Measurements from ENCODE around the gene SLC32A1. TPM values are rescaled to one million over a fixed set of nuclear protein-coding genes. Genes with fewer than 3 reads are reported as not detected.

Gene SLC32A1
- total and polyA plus RNA-seq, 2 donors (not counting 3 experiments of a cell fraction or from before 2014, with no cell fraction given): 0.04 TPM; not detected in 1

DNA sequence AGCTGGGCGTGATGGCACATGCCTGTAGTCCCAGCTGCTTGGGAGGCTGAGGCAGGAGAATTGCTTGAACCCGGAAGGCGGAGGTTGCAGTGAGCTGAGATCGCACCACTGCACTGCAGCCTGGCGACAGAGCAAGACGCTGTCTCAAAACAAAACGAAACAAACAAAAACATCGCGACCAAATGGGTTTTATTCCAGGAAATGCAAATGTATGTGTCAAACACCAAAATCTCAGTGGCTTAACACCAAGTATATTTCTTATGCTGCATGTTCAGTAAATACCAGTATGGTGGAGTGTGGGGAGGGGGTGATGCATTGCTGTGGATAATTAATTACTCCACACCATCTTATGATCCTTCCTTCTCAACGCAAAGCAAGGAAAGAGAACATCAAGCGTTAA, 52.1 kb downstream of the SLC32A1 start:
- Histone ChIP-seq H3K4me1 (ENCODE audit: control insufficient read depth, extremely low read depth, insufficient read depth, low read length) (no peaks in the 10 kb centered on the region), H2AFZ (ENCODE audit: low read depth, low read length) (no peak overlapping the region), H3K36me3 (ENCODE audit: control insufficient read depth in 2 of 2, extremely low read depth in 1 of 2, insufficient read depth in 2 of 2, low read length in 2 of 2) (peaks cover 3 to 8% of the 10 kb centered on the region in 2 experiments), H3K27me3 (ENCODE audit: control insufficient read depth in 2 of 2, insufficient read depth in 2 of 2, low read length in 2 of 2) (no peaks in the 10 kb centered on the region), H3K9ac (replicated peaks; ENCODE audit: extremely low read depth, insufficient read depth, low read length) (no peak overlapping the region), H3K27ac (ENCODE audit: insufficient read depth, low read depth, low read length) (no peak overlapping the region), H3K4me2 (ENCODE audit: insufficient read depth, low read length) (no peak overlapping the region), H3K9me3 (replicated peaks; ENCODE audit: control insufficient read depth, insufficient read depth, low read length) (no peaks in the 10 kb centered on the region), H3K79me2 (ENCODE audit: control insufficient read depth, insufficient read depth, low read length) (no peaks in the 10 kb centered on the region), H3K4me3 (replicated peaks in 1 of 3; ENCODE audit: insufficient read depth in 1 of 3, low read depth in 1 of 3, low read length in 3 of 3) (no peak overlapping the region), H4K20me1 (replicated peaks; ENCODE audit: control insufficient read depth, extremely low read depth, insufficient read depth, low read length) (no peaks in the 10 kb centered on the region), H3K9me1 (replicated peaks; ENCODE audit: control insufficient read depth, extremely low read depth, insufficient read depth, low read length) (no peaks in the 10 kb centered on the region)
- TF ChIP-seq, protein P1, sequence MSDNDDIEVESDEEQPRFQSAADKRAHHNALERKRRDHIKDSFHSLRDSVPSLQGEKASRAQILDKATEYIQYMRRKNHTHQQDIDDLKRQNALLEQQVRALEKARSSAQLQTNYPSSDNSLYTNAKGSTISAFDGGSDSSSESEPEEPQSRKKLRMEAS (IDR thresholded peaks at IDR 0.05; ENCODE audit: insufficient read depth, insufficient read length): no peak
- no peak for TF ChIP-seq JUN (IDR thresholded peaks at IDR 0.05; ENCODE audit: borderline replicate concordance, insufficient read depth, insufficient read length, low read depth)
- TF ChIP-seq FOS (IDR thresholded peaks at IDR 0.05; ENCODE audit: borderline replicate concordance, insufficient read depth, low read length): no peak
- no peak for TF ChIP-seq POLR2AphosphoS5 (IDR thresholded peaks at IDR 0.05; ENCODE audit: insufficient read depth, low read depth, low read length)
- no peak for TF ChIP-seq MYC (IDR thresholded peaks at IDR 0.05; ENCODE audit: low read depth, low read length)
- TF ChIP-seq EZH2 (IDR thresholded peaks at IDR 0.05; ENCODE audit: borderline replicate concordance, low read depth, low read length, severe bottlenecking): no peak
- no peak for TF ChIP-seq GATA2 (IDR thresholded peaks at IDR 0.05; ENCODE audit: insufficient read depth, insufficient read length, low read depth, low read length)
- TF ChIP-seq, protein P2, sequence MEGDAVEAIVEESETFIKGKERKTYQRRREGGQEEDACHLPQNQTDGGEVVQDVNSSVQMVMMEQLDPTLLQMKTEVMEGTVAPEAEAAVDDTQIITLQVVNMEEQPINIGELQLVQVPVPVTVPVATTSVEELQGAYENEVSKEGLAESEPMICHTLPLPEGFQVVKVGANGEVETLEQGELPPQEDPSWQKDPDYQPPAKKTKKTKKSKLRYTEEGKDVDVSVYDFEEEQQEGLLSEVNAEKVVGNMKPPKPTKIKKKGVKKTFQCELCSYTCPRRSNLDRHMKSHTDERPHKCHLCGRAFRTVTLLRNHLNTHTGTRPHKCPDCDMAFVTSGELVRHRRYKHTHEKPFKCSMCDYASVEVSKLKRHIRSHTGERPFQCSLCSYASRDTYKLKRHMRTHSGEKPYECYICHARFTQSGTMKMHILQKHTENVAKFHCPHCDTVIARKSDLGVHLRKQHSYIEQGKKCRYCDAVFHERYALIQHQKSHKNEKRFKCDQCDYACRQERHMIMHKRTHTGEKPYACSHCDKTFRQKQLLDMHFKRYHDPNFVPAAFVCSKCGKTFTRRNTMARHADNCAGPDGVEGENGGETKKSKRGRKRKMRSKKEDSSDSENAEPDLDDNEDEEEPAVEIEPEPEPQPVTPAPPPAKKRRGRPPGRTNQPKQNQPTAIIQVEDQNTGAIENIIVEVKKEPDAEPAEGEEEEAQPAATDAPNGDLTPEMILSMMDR (IDR thresholded peaks at IDR 0.05; ENCODE audit: extremely low read depth in 1 of 2, insufficient read depth in 1 of 2, low read depth in 1 of 2, low read length in 2 of 2): no peak
- no peak for TF ChIP-seq POLR2A (IDR thresholded peaks at IDR 0.05; ENCODE audit: low read depth, low read length)
- ChIA-PET CTCF (no interaction called here), POLR2A (no interaction called here)
- DNase-seq (ENCODE audit: low read depth, low spot score) (no peak), FAIRE-seq (no peak)
- no TSS peak for BruUV-seq (replicated peaks)
- dilution Hi-C loops (cut with MboI; ENCODE audit: extremely low pct_ligation_motif_present, low sequenced_read_pairs) (no loop called here), intact Hi-C loops (cut with micrococcal nuclease) (no loop called here)

Small RNA genes lying within 50 kb of the gene (small RNA-seq; reads per million reads assigned to genes)
- not detected for gene RF00017 (ENCODE audit: insufficient read depth, insufficient read length, low read depth, low replicate concordance)

Other genes with a start within 250 kb of the SLC32A1 start
- gene ADIG, start 143.3 kb upstream of the SLC32A1 start, total RNA-seq: not detected in 2 replicates
- not detected in 2 replicates for gene ADIG, start 143.3 kb upstream of the SLC32A1 start, polyA plus RNA-seq
- gene ARHGAP40, start 122.7 kb upstream of the SLC32A1 start, total RNA-seq: 0.12 and 0.20 TPM in 2 replicates
- gene ARHGAP40, start 122.7 kb upstream of the SLC32A1 start, polyA plus RNA-seq: 0.10 and 0.18 TPM in 2 replicates
- gene ACTR5, start 24.0 kb downstream of the SLC32A1 start, total RNA-seq: 9.7 and 11.3 TPM in 2 replicates
- 8.8 and 8.9 TPM in 2 replicates for gene ACTR5, start 24.0 kb downstream of the SLC32A1 start, polyA plus RNA-seq
- 52.7 and 68.1 TPM in 2 replicates for gene PPP1R16B, start 81.2 kb downstream of the SLC32A1 start, total RNA-seq
- gene PPP1R16B, start 81.2 kb downstream of the SLC32A1 start, polyA plus RNA-seq: 32.4 and 34.7 TPM in 2 replicates
- gene FAM83D, start 201.9 kb downstream of the SLC32A1 start, total RNA-seq: 35.5 and 46.0 TPM in 2 replicates
- 38.2 and 41.0 TPM in 2 replicates for gene FAM83D, start 201.9 kb downstream of the SLC32A1 start, polyA plus RNA-seq
- gene DHX35, start 237.9 kb downstream of the SLC32A1 start, total RNA-seq: 9.8 and 10.0 TPM in 2 replicates
- 11.2 and 13.0 TPM in 2 replicates for gene DHX35, start 237.9 kb downstream of the SLC32A1 start, polyA plus RNA-seq

Measured in endothelial cell of umbilical vein (primary cell).